ENCODE data around the gene PCDHAC2.

DNA sequence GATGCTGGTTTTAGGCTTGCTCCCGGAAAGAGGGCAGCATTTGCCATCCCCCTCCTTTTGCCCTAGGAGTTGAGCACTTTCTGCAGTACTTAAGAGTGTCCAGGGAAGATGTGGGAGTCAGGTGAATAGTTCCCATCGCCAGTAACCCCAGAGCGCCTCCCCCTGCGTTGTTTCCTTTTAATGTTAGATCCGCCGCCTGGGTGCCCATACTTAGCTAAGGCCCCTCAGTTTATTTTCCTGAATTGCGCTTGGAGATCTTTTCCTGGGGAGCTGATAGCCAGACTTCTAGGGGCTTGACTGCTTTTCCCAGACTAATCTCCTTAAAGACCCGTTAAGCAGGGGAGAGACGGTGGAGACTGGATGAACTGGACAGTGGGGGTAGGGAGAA lies 377 bp upstream of the PCDHAC2 start:
- TF ChIP-seq RCOR1 (IDR thresholded peaks at IDR 0.05; ENCODE audit: insufficient replicate concordance, low read length) (no peak), CTCF (conservative IDR thresholded peaks at IDR 0.05; ENCODE audit: low read depth, low read length) (no peak), RFX5 (IDR thresholded peaks at IDR 0.05; ENCODE audit: low read depth, low read length) (no peak), MAFK (IDR thresholded peaks at IDR 0.05; ENCODE audit: low read depth, low read length) (no peak), POLR2A (IDR thresholded peaks at IDR 0.05; ENCODE audit: low read depth, low read length) (no peak)

Data from IMR-90 (cell line).